ENCODE measurements around the gene FLNA. TPM values are rescaled to one million over a fixed set of nuclear protein-coding genes. Genes with fewer than 3 reads are reported as not detected.
"Not testable (repeated sequence)": the region's sequence is repeated elsewhere in the genome, so short reads cannot be mapped to it uniquely, and the experiment has no call there.

FLNA gene
- polyA plus RNA-seq, 6 donors from 2014 or later, result 39.6 to 269 (median 78.3) TPM

- no peaks in the 10 kb centered on the region for H3K36me3 Mint-ChIP-seq
- H3K4me3 Mint-ChIP-seq, result peak overlapping the region in 1 of 8 donors; percentile 19
- no peaks in the 10 kb centered on the region for H3K27me3 Mint-ChIP-seq
- H3K27ac Mint-ChIP-seq, result peak overlapping the region in 1 of 6 donors; percentile 36
- H3K4me1 Mint-ChIP-seq, result peaks cover 16 to 31% (median 22%) of the 10 kb centered on the region in 3 donors
- DNase-seq, result no peak
- no peaks in the 10 kb centered on the region for H3K9me3 Mint-ChIP-seq
- ATAC-seq (ENCODE audit: low read depth in 2 of 2), result no peak
These were observed 25.0 kb downstream of the FLNA start for GRCh38 chrX:154349359-154349935.

- Mint-ChIP-seq H3K27ac (peak overlapping the region in 4 of 6 donors; percentile 36 to 69 (median 52)), H3K4me3 (no peak overlapping the region)
These were observed 25.6 kb downstream of the FLNA start for GRCh38 chrX:154348646-154349358.

GRCh38 chrX:154348114-154348531, 26.3 kb downstream of the FLNA start:
- Mint-ChIP-seq H3K27ac (peak overlapping the region in 5 of 6 donors; percentile 15 to 78 (median 72)), H3K36me3 (no peaks in the 10 kb centered on the region), H3K4me1 (peaks cover 16 to 31% (median 22%) of the 10 kb centered on the region in 3 donors), H3K27me3 (no peaks in the 10 kb centered on the region), H3K9me3 (no peaks in the 10 kb centered on the region), H3K4me3 (peak overlapping the region in 3 of 8 donors; percentile 30 to 35 (median 35))
- ATAC-seq (ENCODE audit: low read depth in 2 of 2) (no peak), DNase-seq (no peak)

More at GRCh38 chrX:154348646-154349358, 25.6 kb downstream of the FLNA start:
- no peaks in the 10 kb centered on the region for H3K36me3 Mint-ChIP-seq
- H3K27me3 Mint-ChIP-seq, result no peaks in the 10 kb centered on the region
- no peaks in the 10 kb centered on the region for H3K9me3 Mint-ChIP-seq
- H3K4me1 Mint-ChIP-seq, result peaks cover 16 to 31% (median 22%) of the 10 kb centered on the region in 3 donors
- DNase-seq (no peak), ATAC-seq (ENCODE audit: low read depth in 2 of 2) (no peak)

- H3K36me3 Mint-ChIP-seq, DNase-seq, H3K27ac Mint-ChIP-seq, H3K9me3 Mint-ChIP-seq, H3K27me3 Mint-ChIP-seq, H3K4me3 Mint-ChIP-seq: not testable (repeated sequence)
- peak; percentile 21 to 24 for ATAC-seq (ENCODE audit: low read depth in 2 of 2)
- H3K4me1 Mint-ChIP-seq, result peaks cover 8 to 15% (median 10%) of the 10 kb centered on the region in 3 donors
These were observed 30.8 kb downstream of the FLNA start for GRCh38 chrX:154343620-154344019.

GRCh38 chrX:154343063-154343462, 31.4 kb downstream of the FLNA start:
- H3K4me1 Mint-ChIP-seq, result peaks cover 8 to 11% (median 8%) of the 10 kb centered on the region in 3 donors
- not testable (repeated sequence) for H3K27ac Mint-ChIP-seq, DNase-seq, H3K36me3 Mint-ChIP-seq, H3K9me3 Mint-ChIP-seq, H3K4me3 Mint-ChIP-seq, H3K27me3 Mint-ChIP-seq
- peak; percentile 21 to 22 for ATAC-seq (ENCODE audit: low read depth in 2 of 2)

GRCh38 chrX:154341399-154342298, 32.8 kb downstream of the FLNA start:
- H3K27me3 Mint-ChIP-seq, H3K4me1 Mint-ChIP-seq, H3K4me3 Mint-ChIP-seq: not testable (repeated sequence)

GRCh38 chrX:154334496-154334895, 39.9 kb downstream of the FLNA start:
- no peak for ATAC-seq (ENCODE audit: low read depth in 2 of 2)
- Mint-ChIP-seq H3K4me3 (peak overlapping the region in 7 of 8 donors; percentile 46 to 89 (median 63)), H3K4me1 (peaks cover 12 to 17% (median 16%) of the 10 kb centered on the region in 3 donors), H3K27ac (peak overlapping the region in 4 of 6 donors; percentile 30 to 91 (median 82)), H3K27me3 (no peaks in the 10 kb centered on the region), H3K36me3 (no peaks in the 10 kb centered on the region), H3K9me3 (no peaks in the 10 kb centered on the region)
- no peak for DNase-seq

More at GRCh38 chrX:154341399-154342298, 32.8 kb downstream of the FLNA start:
- not testable (repeated sequence) for H3K27ac Mint-ChIP-seq, DNase-seq, H3K9me3 Mint-ChIP-seq, H3K36me3 Mint-ChIP-seq
- ATAC-seq (ENCODE audit: low read depth in 2 of 2), result peak; percentile 68 to 73

GRCh38 chrX:154333837-154334271, 40.6 kb downstream of the FLNA start:
- ATAC-seq (ENCODE audit: low read depth in 2 of 2), result peak; percentile 91 to 96
- no peaks in the 10 kb centered on the region for H3K36me3 Mint-ChIP-seq
- peak overlapping the region; percentile 9 to 91 (median 81) for H3K27ac Mint-ChIP-seq
- no peaks in the 10 kb centered on the region for H3K9me3 Mint-ChIP-seq
- DNase-seq, result peak; percentile 55
- H3K27me3 Mint-ChIP-seq, result no peaks in the 10 kb centered on the region
- peaks cover 12 to 17% (median 16%) of the 10 kb centered on the region in 3 donors for H3K4me1 Mint-ChIP-seq
- peak overlapping the region in 7 of 8 donors; percentile 46 to 89 (median 71) for H3K4me3 Mint-ChIP-seq

GRCh38 chrX:154333116-154333515, 41.3 kb downstream of the FLNA start:
- no peak for DNase-seq
- Mint-ChIP-seq H3K9me3 (no peaks in the 10 kb centered on the region), H3K4me1 (peaks cover 12 to 17% (median 16%) of the 10 kb centered on the region in 3 donors), H3K27me3 (no peaks in the 10 kb centered on the region), H3K4me3 (peak overlapping the region in 2 of 8 donors; percentile 36 to 85), H3K27ac (peak overlapping the region in 3 of 6 donors; percentile 78 to 87 (median 84)), H3K36me3 (no peaks in the 10 kb centered on the region)
- ATAC-seq (ENCODE audit: low read depth in 2 of 2), result no peak

- no peak for DNase-seq
- ATAC-seq (ENCODE audit: low read depth in 2 of 2), result no peak
- Mint-ChIP-seq H3K27ac (no peak overlapping the region), H3K4me3 (no peak overlapping the region), H3K27me3 (no peaks in the 10 kb centered on the region), H3K9me3 (peaks cover 0 to 3% (median 0%) of the 10 kb centered on the region in 7 donors), H3K36me3 (no peaks in the 10 kb centered on the region), H3K4me1 (peaks cover 12 to 21% (median 16%) of the 10 kb centered on the region in 3 donors)
These were observed 41.9 kb downstream of the FLNA start for GRCh38 chrX:154332561-154332960.

- Mint-ChIP-seq H3K9me3 (peaks cover 0 to 3% (median 0%) of the 10 kb centered on the region in 7 donors), H3K27me3 (no peaks in the 10 kb centered on the region), H3K4me1 (peaks cover 15 to 35% (median 26%) of the 10 kb centered on the region in 3 donors), H3K36me3 (no peaks in the 10 kb centered on the region), H3K4me3 (no peak overlapping the region), H3K27ac (no peak overlapping the region)
- no peak for DNase-seq
- no peak for ATAC-seq (ENCODE audit: low read depth in 2 of 2)
These were observed 45.1 kb downstream of the FLNA start for GRCh38 chrX:154329294-154329693.

GRCh38 chrX:154328646-154329045, 45.8 kb downstream of the FLNA start:
- Mint-ChIP-seq H3K36me3 (no peaks in the 10 kb centered on the region), H3K4me1 (peaks cover 9 to 29% (median 19%) of the 10 kb centered on the region in 3 donors), H3K9me3 (peaks cover 0 to 3% (median 0%) of the 10 kb centered on the region in 7 donors), H3K27ac (no peak overlapping the region), H3K27me3 (no peaks in the 10 kb centered on the region), H3K4me3 (no peak overlapping the region)
- ATAC-seq (ENCODE audit: low read depth in 2 of 2) (no peak), DNase-seq (no peak)

Data from naive B cell (primary cell).